GM12874 (cell line): ENCODE measurements around the gene SULT6B1.

Experiments
- TF ChIP-seq, protein P1 (sequence below): IDR thresholded peaks from 2 replicates; pipeline ENCODE4 v1.5.1; 2011; ENCODE audit warnings: low read depth, mild to moderate bottlenecking, control low read depth, low read length, moderate library complexity; ENCODE audit not compliant: insufficient read depth

The SULT6B1 gene

DNA sequence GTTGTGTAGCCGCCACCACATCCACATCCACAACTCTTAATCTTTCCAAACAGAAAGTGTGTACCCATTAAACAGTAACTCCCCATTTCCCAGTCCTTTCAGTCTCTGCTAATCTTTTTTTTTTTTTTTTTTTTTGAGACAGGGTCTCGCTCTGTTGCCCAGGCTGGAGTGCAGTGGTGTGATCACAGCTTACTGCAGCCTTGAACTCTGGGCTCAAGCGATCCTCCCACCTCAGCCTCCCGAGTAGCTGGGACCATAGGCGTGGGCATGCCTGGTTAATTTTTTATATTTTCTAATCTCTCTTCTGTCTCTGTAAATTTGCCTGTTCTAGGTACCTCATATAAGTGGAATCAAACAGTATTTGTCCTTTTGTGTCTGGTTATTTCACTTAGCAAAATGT is 35.2 kb downstream of the SULT6B1 start:
- TF ChIP-seq, protein P1, sequence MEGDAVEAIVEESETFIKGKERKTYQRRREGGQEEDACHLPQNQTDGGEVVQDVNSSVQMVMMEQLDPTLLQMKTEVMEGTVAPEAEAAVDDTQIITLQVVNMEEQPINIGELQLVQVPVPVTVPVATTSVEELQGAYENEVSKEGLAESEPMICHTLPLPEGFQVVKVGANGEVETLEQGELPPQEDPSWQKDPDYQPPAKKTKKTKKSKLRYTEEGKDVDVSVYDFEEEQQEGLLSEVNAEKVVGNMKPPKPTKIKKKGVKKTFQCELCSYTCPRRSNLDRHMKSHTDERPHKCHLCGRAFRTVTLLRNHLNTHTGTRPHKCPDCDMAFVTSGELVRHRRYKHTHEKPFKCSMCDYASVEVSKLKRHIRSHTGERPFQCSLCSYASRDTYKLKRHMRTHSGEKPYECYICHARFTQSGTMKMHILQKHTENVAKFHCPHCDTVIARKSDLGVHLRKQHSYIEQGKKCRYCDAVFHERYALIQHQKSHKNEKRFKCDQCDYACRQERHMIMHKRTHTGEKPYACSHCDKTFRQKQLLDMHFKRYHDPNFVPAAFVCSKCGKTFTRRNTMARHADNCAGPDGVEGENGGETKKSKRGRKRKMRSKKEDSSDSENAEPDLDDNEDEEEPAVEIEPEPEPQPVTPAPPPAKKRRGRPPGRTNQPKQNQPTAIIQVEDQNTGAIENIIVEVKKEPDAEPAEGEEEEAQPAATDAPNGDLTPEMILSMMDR = no peak

DNA sequence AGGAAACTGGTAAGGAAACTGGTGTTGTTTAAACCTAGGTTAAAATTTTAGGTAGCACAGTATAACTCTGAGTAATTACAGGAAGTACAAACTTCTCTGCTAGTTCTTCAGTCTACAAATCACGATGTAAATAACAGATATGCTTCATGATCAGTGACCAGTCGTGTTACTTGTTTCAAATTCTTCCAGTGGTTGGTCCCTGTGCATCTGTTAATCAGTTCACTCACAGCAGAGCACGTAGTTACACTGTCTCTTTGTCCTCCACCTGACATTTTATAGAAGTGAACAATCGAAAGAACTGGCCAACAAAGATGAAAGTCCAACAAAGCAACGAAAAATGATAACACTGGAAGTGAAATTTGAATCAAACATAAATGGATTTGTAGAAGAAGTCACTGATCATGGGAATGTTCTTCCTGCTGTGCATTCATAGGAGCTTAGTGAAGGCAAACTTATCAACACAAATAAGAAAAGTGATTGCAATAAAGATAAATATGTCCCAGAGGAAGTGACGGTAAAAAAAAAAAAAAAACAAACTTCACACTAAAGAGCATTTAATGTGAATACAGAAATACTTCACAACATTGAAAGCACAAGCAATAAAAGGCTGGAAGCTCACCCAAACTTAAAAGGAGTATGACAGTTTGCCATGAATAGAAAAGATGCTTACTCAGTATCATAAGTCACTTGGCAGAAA is 38.7 kb downstream of the SULT6B1 start:
- TF ChIP-seq, protein P1 = no peak

DNA sequence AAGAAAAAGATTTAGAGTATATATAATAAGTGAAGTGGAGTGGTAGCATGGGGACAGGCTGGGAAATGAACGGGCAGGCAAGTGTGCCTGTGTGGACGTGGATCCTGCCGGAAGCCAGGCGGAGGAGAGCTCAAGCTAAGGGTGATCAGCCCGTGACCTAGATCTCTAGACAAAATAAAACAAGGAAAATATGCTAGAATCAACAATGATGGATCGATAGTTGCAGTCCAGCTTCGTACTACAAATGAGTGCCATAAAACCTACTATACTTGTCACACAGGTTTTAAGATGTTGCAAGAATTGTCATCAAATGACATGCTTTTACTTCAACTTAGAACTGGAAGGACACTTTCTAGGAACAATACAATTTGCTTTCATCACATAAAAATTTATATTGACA is 40.1 kb downstream of the SULT6B1 start:
- TF ChIP-seq, protein P1 = no peak

DNA sequence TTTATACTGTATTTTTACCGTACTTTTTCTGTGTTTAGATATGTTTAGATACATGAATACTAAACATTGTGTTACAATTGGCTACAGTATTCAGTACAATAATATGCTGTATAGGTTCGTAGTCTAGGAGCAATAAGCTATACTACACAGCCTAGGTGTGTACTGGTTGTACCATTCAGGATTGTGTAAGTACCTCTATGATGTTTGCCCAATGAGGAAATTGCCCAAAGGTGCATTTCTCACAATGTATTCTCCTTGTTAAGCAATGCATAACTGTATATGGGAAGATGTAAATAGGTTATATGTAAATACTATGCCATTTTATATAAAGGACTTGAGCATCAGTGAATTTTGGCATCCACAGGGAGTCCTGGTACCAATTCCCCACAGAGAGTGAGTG is 42.4 kb downstream of the SULT6B1 start:
- TF ChIP-seq, protein P1 = no peak

DNA sequence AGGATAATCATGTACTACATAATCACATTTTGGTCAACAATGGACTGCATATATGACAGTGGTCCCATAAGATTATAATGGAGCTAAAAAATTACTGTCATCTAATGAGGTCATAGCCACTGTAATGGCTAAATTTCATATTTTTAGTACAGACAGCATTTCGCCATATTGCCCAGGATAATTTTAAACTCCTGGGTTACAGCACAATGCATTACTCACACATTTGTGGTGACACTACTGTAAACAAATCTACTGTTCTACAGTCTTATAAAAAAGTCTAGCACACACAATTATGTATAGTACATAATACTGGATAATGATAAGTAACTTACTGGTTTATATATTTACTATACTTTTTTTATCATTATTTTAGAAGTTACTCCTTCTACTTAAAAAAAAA is 44.5 kb downstream of the SULT6B1 start:
- TF ChIP-seq, protein P1 = no peak

DNA sequence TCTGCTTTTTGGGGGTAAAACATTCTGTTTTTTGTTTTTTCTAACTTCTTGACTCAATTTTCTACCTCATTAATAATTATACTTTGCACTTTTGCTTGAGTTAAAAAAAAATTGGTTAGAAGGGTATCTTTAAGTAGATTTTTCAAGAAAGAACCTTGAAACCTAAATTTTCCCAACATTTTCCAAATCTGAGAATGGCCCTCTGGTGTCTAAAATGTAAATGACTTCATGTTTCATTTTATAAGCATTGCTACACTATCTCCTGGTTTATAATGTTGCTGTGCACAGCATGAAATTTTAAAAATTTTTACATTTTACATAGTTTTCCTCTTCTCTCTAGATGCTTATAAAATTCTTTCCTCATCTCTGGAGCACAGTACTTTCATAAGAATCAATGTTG is 45.9 kb downstream of the SULT6B1 start:
- TF ChIP-seq, protein P1 = no peak

DNA sequence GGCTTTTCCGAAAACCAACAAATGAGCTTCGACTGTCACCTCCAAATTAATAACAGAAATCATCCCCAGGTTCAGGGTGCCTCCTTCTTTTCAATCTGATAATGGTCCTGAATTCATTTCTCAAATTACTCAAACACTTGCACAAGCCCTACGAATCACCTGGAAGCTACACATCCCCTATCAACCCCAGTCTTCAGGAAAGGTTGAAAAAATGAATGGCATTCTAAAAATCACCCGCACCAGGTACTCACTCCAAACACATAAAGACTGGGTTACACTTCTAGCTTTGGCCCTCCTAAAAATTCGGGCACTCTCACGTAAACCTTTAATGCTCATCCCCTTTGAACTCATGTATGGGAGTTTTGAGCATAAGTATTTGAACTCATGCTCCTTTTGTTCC is 55.6 kb downstream of the SULT6B1 start:
- TF ChIP-seq, protein P1 = no peak
